GM04503 (cell line): ENCODE data around the gene RPRD1B.
A peak's percentile ranks its signal among the peaks of the same experiment; 100 is the strongest.

Experiments used
- DNase-seq: peaks from one replicate; pipeline ENCODE4 v3.0.0-alpha.2; 2012; ENCODE audit warnings: low read depth

The RPRD1B gene

GRCh38 chr20:38033330-38034107, at the start of gene RPRD1B, which contains the start of gene TTI1:
RPRD1B (plus strand) TSS chr20:38033746; CDS start chr20:38033948, 202 bp downstream.
TTI1 (minus strand) TSS chr20:38033456; CDS start chr20:38013816, 19,640 bp downstream.
- DNase-seq, result peak; percentile 50

- no peak for DNase-seq
Measured at GRCh38 chr20:37984018-37984785, 49.3 kb upstream of the RPRD1B start.

GRCh38 chr20:37986044-37986858, 47.3 kb upstream of the RPRD1B start:
- no peak for DNase-seq

GRCh38 chr20:37986873-37987601, 46.5 kb upstream of the RPRD1B start:
- peak; percentile 58 for DNase-seq

- DNase-seq, result no peak
Measured at GRCh38 chr20:37987602-37988290, 45.8 kb upstream of the RPRD1B start.

- no peak for DNase-seq
Measured at GRCh38 chr20:37988306-37988954, 45.1 kb upstream of the RPRD1B start.

GRCh38 chr20:37989601-37990295, 43.8 kb upstream of the RPRD1B start:
- no peak for DNase-seq

GRCh38 chr20:37990571-37991151, 42.9 kb upstream of the RPRD1B start:
- DNase-seq, result no peak

GRCh38 chr20:37991157-37991866, 42.2 kb upstream of the RPRD1B start:
- no peak for DNase-seq

GRCh38 chr20:37991908-37992307, 41.6 kb upstream of the RPRD1B start:
- DNase-seq, result no peak

GRCh38 chr20:37992802-37993409, 40.6 kb upstream of the RPRD1B start:
- peak; percentile 77 for DNase-seq

GRCh38 chr20:37994512-37994911, 39.0 kb upstream of the RPRD1B start:
- no peak for DNase-seq

- no peak for DNase-seq
Measured at GRCh38 chr20:37995856-37996605, 37.5 kb upstream of the RPRD1B start.

GRCh38 chr20:37997516-37997915, 36.0 kb upstream of the RPRD1B start:
- DNase-seq, result no peak

GRCh38 chr20:37999526-38000263, 33.9 kb upstream of the RPRD1B start:
- DNase-seq, result no peak

GRCh38 chr20:38000293-38000692, 33.3 kb upstream of the RPRD1B start:
- DNase-seq, result no peak
